ENCODE data around the gene NCBP2.

DNA sequence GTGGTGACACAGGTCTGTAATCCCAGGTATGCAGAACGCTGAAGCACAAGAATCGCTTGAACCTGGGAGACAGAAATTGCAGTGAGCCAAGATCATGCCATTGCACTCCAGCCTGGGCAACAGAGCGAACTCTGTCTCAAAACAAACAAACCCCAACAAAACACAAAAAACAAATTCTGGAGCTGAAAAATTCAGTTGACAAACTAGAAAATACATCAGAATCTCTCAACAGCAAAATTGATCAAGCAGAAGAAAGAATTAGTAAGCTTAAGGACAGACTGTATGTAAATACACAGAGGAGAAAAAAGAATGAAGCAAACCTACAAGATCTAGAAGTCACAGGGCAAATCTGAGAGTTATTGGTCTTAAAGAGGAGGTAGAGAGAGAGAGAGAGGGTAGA, 25.3 kb downstream of the NCBP2 start:
- TF ChIP-seq CTCF (IDR thresholded peaks at IDR 0.05) (no peak), EZH2phosphoT487 (IDR thresholded peaks at IDR 0.05) (no peak)

All from neural progenitor cell (in vitro differentiated cells).